Measurements from ENCODE around the gene STAP1.
A peak's percentile ranks its signal among the peaks of the same experiment; 100 is the strongest.

STAP1 gene

GRCh38 chr4:67556436-67556835 is 2.1 kb upstream of the STAP1 start:
- no peak for DNase-seq (ENCODE audit: low read depth)

- no peak for DNase-seq (ENCODE audit: low read depth)
Measured at GRCh38 chr4:67565284-67565683, 6.8 kb downstream of the STAP1 start.

- no peak for DNase-seq (ENCODE audit: low read depth)
Measured at GRCh38 chr4:67566335-67566734, 7.8 kb downstream of the STAP1 start.

GRCh38 chr4:67568820-67569219 is 10.3 kb downstream of the STAP1 start:
- DNase-seq (ENCODE audit: low read depth): no peak

GRCh38 chr4:67570537-67570936 is 12.0 kb downstream of the STAP1 start:
- DNase-seq (ENCODE audit: low read depth): no peak

- no peak for DNase-seq (ENCODE audit: low read depth)
Measured at GRCh38 chr4:67571975-67572374, 13.4 kb downstream of the STAP1 start.

GRCh38 chr4:67573193-67573592 is 14.7 kb downstream of the STAP1 start:
- no peak for DNase-seq (ENCODE audit: low read depth)

GRCh38 chr4:67575232-67576058 is 16.9 kb downstream of the STAP1 start:
- no peak for DNase-seq (ENCODE audit: low read depth)

- DNase-seq (ENCODE audit: low read depth): no peak
Measured at GRCh38 chr4:67576059-67576466, 17.5 kb downstream of the STAP1 start.

- no peak for DNase-seq (ENCODE audit: low read depth)
Measured at GRCh38 chr4:67576538-67576937, 18.0 kb downstream of the STAP1 start.

GRCh38 chr4:67580577-67580976 is 22.1 kb downstream of the STAP1 start:
- no peak for DNase-seq (ENCODE audit: low read depth)

- no peak for DNase-seq (ENCODE audit: low read depth)
Measured at GRCh38 chr4:67581208-67581857, 22.8 kb downstream of the STAP1 start.

- DNase-seq (ENCODE audit: low read depth): no peak
Measured at GRCh38 chr4:67581913-67582312, 23.4 kb downstream of the STAP1 start.

- DNase-seq (ENCODE audit: low read depth): no peak
Measured at GRCh38 chr4:67584496-67584895, 26.0 kb downstream of the STAP1 start.

- no peak for DNase-seq (ENCODE audit: low read depth)
Measured at GRCh38 chr4:67587156-67587555, 28.6 kb downstream of the STAP1 start.

GRCh38 chr4:67593741-67594175 is 35.2 kb downstream of the STAP1 start:
- DNase-seq (ENCODE audit: low read depth): peak; percentile 8

- DNase-seq (ENCODE audit: low read depth): no peak
Measured at GRCh38 chr4:67603310-67604028, 44.9 kb downstream of the STAP1 start.

GRCh38 chr4:67604029-67604381 is 45.5 kb downstream of the STAP1 start:
- DNase-seq (ENCODE audit: low read depth): no peak

GRCh38 chr4:67604749-67605148 is 46.2 kb downstream of the STAP1 start:
- DNase-seq (ENCODE audit: low read depth): no peak

GRCh38 chr4:67608027-67608426 is 49.5 kb downstream of the STAP1 start:
- no peak for DNase-seq (ENCODE audit: low read depth)

- DNase-seq (ENCODE audit: low read depth): no peak
Measured at GRCh38 chr4:67614186-67614585, 55.7 kb downstream of the STAP1 start.

- no peak for DNase-seq (ENCODE audit: low read depth)
Measured at GRCh38 chr4:67615119-67615518, 56.6 kb downstream of the STAP1 start.

GRCh38 chr4:67616478-67616877 is 58.0 kb downstream of the STAP1 start:
- no peak for DNase-seq (ENCODE audit: low read depth)
